Astrocyte of the spinal cord (primary cell): ENCODE results near the gene ALKBH6.

ENCODE experiments used
- DNase-seq: peaks from one replicate; pipeline ENCODE4 v3.0.0; 2011; ENCODE audit warnings: low read depth, low spot score
- H3K4me3 ChIP-seq: 2 replicates; pipeline ENCODE4 v1.5.1; 2011; ENCODE audit warnings: low read depth, mild to moderate bottlenecking, low read length, moderate library complexity
- CTCF ChIP-seq: IDR thresholded peaks from 2 replicates; pipeline ENCODE4 v1.5.1; 2012; ENCODE audit warnings: low read depth, mild to moderate bottlenecking, low read length, inconsistent platforms
- in situ Hi-C: cut with HindIII; loops from 2 replicates; pipeline ENCODE4 v1.10.0; 2017; ENCODE audit warnings: low sequenced_read_pairs

ALKBH6 gene

GRCh38 chr19:35992907-35993765 lies 20.9 kb downstream of the ALKBH6 start:
- no peak for DNase-seq
- no peak for TF ChIP-seq CTCF
- in situ Hi-C loops: no loop called here
- H3K4me3 ChIP-seq: no peak overlapping the region

DNA sequence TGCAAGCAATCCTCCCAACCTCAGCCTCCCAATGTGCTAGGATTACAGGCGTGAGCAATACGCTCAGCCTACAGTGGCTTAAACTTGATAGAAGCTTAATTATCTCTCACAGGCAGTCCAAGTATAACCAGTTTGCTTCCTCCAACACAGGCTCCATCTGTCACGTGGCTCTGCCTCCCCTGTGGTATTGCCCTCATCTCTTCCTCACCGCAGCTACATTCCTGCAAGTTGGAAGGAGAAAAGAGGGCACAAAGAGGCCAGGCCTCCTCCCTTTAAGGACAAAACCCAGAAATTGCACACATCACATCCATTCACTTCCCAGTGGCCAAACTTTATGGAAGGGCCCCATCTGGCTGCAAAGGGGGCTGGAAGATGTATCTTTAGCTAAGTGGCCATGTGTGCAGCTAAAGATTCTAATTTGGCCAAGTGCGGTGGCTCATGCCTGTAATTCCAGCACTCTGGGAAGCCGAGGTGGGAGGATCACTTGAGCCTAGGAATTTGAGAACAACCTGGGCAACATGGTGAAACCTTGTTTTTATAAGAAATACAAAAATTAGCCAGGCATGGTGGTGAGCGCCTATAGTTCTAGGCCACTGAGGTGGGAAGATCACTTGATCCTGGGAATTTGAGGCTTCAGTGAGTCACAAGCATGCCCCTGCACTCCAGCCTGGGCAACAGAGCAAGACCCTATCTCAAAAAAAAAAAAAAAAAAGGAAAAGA lies 22.1 kb downstream of the ALKBH6 start:
- H3K4me3 ChIP-seq: no peak overlapping the region
- no peak for TF ChIP-seq CTCF
- in situ Hi-C loops: no loop called here
- DNase-seq: no peak

DNA sequence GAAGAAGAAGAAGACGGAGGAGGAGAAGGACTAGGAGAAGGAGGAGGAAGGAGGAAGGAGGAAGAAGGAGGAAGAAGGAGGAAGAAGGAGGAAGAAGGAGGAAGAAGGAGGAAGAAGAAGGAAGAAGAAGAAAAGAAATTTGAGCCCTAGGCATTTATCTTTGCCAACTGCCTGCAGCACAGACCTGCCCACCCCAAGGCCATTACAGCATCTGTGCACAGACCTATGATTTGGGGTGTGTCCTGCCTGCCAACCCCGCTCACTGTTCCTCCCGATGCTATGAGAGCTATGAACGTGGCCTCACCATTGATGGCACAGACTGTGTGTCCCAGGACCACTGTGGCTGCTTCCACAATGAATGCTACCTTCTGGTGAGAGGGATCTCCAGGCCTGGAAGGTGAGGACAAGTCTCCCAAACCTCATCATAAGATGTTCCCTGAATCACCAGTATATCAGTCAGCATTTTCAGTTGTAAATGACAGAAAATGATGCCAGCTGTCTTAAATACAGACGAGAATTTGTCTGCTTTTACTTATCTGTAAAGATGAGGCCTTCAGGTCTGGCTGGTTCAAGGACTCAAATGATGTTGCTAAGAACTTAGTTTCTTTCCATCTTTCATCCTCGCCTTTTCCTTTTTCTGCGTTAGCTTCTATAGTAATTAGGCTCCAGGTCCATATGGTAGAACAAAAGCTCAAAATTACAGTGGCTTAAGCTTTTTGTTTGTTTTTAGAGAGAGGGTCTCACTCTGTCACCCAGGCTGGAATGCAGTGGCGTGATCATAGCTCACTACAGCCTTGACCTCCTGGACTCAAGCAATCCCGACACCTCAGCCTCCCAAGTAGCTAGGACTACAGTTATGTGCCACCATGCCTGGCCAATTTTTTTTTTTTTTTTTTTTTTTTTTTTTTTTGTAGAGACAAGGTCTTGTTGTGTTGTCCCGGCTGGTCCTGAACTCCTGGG lies 23.0 kb downstream of the ALKBH6 start:
- no peak for TF ChIP-seq CTCF

GRCh38 chr19:35990156-35990555 lies 23.9 kb downstream of the ALKBH6 start:
- no peak overlapping the region for H3K4me3 ChIP-seq
- no peak for TF ChIP-seq CTCF
- DNase-seq: no peak
- in situ Hi-C loops: no loop called here

More for the DNA sequence above, 23.0 kb downstream of the ALKBH6 start:
- in situ Hi-C loops: no loop called here
- H3K4me3 ChIP-seq: no peak overlapping the region
- no peak for DNase-seq

- no peak for TF ChIP-seq CTCF
- H3K4me3 ChIP-seq: no peak overlapping the region
- no peak for DNase-seq
- in situ Hi-C loops: no loop called here
Measured at GRCh38 chr19:35988824-35989223, 25.2 kb downstream of the ALKBH6 start.

- in situ Hi-C loops: no loop called here
- no peak for DNase-seq
- TF ChIP-seq CTCF: no peak
- no peak overlapping the region for H3K4me3 ChIP-seq
Measured at GRCh38 chr19:35987571-35987896, 26.5 kb downstream of the ALKBH6 start.
